ENCODE results near the gene NWD2.

NWD2 gene

GRCh38 chr4:37422102-37422501 lies 177.6 kb downstream of the NWD2 start:
- no peak for TF ChIP-seq JUND (IDR thresholded peaks at IDR 0.05; ENCODE audit: low read depth)
- in situ Hi-C loops (cut with HindIII; ENCODE audit: low pct_unique_long_range_greater_than_20kb, low sequenced_read_pairs), result no loop called here
- DNase-seq (ENCODE audit: low read depth in 1 of 2, low spot score in 1 of 2), result no peak

- TF ChIP-seq JUND (IDR thresholded peaks at IDR 0.05; ENCODE audit: low read depth), result no peak
Measured at GRCh38 chr4:37422638-37423037, 178.1 kb downstream of the NWD2 start.

GRCh38 chr4:37423310-37423709 lies 178.8 kb downstream of the NWD2 start:
- DNase-seq (ENCODE audit: low read depth in 1 of 2, low spot score in 1 of 2), result no peak
- TF ChIP-seq JUND (IDR thresholded peaks at IDR 0.05; ENCODE audit: low read depth), result no peak
- in situ Hi-C loops (cut with HindIII; ENCODE audit: low pct_unique_long_range_greater_than_20kb, low sequenced_read_pairs), result no loop called here

More at GRCh38 chr4:37422638-37423037, 178.1 kb downstream of the NWD2 start:
- DNase-seq (ENCODE audit: low read depth in 1 of 2, low spot score in 1 of 2), result no peak
- in situ Hi-C loops (cut with HindIII; ENCODE audit: low pct_unique_long_range_greater_than_20kb, low sequenced_read_pairs), result no loop called here

DNA sequence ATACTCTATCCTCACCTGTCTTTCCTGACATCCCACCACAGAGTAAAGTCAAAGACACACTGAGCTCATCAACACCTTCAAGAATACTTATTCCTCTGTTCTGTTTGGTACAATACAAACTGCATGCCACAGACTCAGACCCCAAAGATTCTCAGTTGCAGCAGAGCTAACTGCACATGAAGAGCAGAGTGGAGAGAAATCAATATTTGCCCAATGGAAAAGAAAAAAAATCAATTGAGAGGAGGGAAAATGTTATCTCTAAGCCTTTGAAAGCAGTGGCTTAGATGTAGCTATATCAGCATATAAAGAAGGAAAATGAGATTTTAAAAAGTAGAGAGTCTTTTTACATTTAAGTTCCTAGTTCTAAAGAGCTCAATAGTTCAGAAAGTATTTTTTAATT lies 180.2 kb downstream of the NWD2 start:
- no peak for TF ChIP-seq JUND (IDR thresholded peaks at IDR 0.05; ENCODE audit: low read depth)
- in situ Hi-C loops (cut with HindIII; ENCODE audit: low pct_unique_long_range_greater_than_20kb, low sequenced_read_pairs), result no loop called here
- DNase-seq (ENCODE audit: low read depth in 1 of 2, low spot score in 1 of 2), result no peak

DNA sequence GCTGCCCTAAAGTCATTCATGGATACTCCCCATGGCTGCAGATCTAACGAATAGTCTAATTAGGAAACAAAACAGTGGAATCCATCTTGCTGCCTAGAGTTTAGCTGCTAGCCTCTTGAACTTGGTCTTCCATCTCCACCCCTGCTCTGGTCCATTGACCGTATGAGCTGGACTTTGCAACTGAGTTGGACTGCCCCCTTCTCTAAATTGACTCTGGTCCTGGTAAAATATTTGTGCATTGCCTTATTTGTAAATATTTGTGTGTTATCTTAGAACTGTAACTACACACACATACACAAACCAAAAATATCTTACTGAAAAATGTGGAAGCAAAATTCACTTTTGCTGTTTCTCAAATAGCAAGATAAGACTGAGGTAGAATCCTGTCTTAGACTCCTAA lies 181.3 kb downstream of the NWD2 start:
- in situ Hi-C loops (cut with HindIII; ENCODE audit: low pct_unique_long_range_greater_than_20kb, low sequenced_read_pairs), result no loop called here
- DNase-seq (ENCODE audit: low read depth in 1 of 2, low spot score in 1 of 2), result no peak
- TF ChIP-seq JUND (IDR thresholded peaks at IDR 0.05; ENCODE audit: low read depth), result no peak

DNA sequence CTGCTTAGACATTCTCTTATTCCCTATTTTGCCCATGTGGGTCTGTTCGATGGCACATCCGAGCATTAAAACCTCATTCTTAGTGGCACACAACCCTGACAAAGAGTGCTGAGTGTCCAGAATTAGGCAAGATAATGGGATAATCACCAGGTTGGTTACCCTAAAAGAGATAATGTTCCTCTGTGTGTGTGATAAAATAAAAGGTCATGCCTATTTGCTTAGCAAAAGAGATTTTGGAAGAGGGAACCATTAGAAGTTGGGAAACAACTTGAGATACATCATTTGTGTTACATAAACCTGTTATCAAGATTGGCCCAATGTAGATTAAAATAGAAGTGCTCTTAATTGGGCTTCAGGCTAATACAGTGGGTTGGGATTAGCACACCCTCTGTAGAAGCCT lies 182.7 kb downstream of the NWD2 start:
- no peak for TF ChIP-seq JUND (IDR thresholded peaks at IDR 0.05; ENCODE audit: low read depth)
- in situ Hi-C loops (cut with HindIII; ENCODE audit: low pct_unique_long_range_greater_than_20kb, low sequenced_read_pairs), result no loop called here
- DNase-seq (ENCODE audit: low read depth in 1 of 2, low spot score in 1 of 2), result no peak

- TF ChIP-seq JUND (IDR thresholded peaks at IDR 0.05; ENCODE audit: low read depth), result no peak
- in situ Hi-C loops (cut with HindIII; ENCODE audit: low pct_unique_long_range_greater_than_20kb, low sequenced_read_pairs), result no loop called here
- DNase-seq (ENCODE audit: low read depth in 1 of 2, low spot score in 1 of 2), result no peak
Measured at GRCh38 chr4:37429906-37430305, 185.4 kb downstream of the NWD2 start.

GRCh38 chr4:37430718-37431416 lies 186.3 kb downstream of the NWD2 start:
- DNase-seq (ENCODE audit: low read depth in 1 of 2, low spot score in 1 of 2), result no peak
- in situ Hi-C loops (cut with HindIII; ENCODE audit: low pct_unique_long_range_greater_than_20kb, low sequenced_read_pairs), result no loop called here
- TF ChIP-seq JUND (IDR thresholded peaks at IDR 0.05; ENCODE audit: low read depth), result no peak

DNA sequence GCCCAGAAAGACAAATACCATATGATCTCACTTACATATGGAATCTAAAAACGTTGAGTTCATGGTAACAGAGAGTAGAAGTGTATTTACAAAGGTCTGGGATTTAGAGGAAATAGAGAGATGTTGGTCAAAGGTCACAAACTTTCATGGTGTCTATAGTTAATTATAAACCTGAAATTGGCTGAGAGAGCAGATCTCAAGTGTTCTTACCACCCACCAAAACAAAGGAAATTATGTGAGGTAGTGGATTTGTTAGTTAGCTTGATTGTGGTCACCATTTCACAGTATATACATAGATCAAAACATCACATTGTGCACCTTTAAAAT lies 186.8 kb downstream of the NWD2 start:
- TF ChIP-seq JUND (IDR thresholded peaks at IDR 0.05; ENCODE audit: low read depth), result no peak
- in situ Hi-C loops (cut with HindIII; ENCODE audit: low pct_unique_long_range_greater_than_20kb, low sequenced_read_pairs), result no loop called here

GRCh38 chr4:37434469-37434868 lies 189.9 kb downstream of the NWD2 start:
- in situ Hi-C loops (cut with HindIII; ENCODE audit: low pct_unique_long_range_greater_than_20kb, low sequenced_read_pairs), result no loop called here
- TF ChIP-seq JUND (IDR thresholded peaks at IDR 0.05; ENCODE audit: low read depth), result no peak
- DNase-seq (ENCODE audit: low read depth in 1 of 2, low spot score in 1 of 2), result peak in 1 of 2 experiments; percentile 61

More for the DNA sequence above, 186.8 kb downstream of the NWD2 start:
- DNase-seq (ENCODE audit: low read depth in 1 of 2, low spot score in 1 of 2), result no peak

DNA sequence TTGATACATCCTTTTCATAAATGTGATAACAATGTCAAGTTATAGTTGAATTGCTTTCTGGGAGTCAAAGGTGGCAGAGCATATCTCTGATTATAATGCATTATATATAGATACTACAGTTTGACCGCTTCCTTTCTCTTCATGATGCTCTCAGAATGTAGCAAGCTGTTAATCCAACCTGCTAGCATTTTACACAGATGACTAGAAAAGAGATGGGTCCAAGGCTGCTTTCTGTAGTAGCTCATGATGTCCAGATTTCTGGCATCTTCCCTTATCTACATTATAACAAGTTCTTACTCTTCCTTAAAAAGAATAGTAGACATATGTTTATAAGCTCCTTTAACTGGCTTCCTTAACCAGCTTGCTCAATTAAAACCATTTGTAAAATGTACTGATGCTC lies 192.0 kb downstream of the NWD2 start:
- no peak for TF ChIP-seq JUND (IDR thresholded peaks at IDR 0.05; ENCODE audit: low read depth)
- in situ Hi-C loops (cut with HindIII; ENCODE audit: low pct_unique_long_range_greater_than_20kb, low sequenced_read_pairs), result no loop called here
- DNase-seq (ENCODE audit: low read depth in 1 of 2, low spot score in 1 of 2), result no peak

DNA sequence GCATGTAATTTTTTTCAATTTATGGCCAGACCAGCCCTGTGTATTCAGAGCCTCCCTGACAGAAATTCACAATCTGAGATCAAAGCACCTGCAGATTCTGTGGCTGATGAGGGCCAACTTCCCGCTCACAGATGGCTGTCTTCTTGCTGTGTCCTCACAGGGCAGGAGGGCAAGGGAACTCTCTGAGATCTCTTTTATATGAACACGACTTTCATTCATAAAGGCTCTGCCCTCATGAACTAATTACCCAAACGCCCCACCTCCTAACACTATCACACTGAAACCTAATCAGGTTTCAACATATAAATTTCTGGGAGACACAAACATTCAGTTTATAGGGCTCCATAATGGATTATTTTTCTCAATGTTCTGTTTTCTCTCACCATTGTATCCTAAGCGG lies 192.6 kb downstream of the NWD2 start:
- in situ Hi-C loops (cut with HindIII; ENCODE audit: low pct_unique_long_range_greater_than_20kb, low sequenced_read_pairs), result no loop called here
- no peak for DNase-seq (ENCODE audit: low read depth in 1 of 2, low spot score in 1 of 2)
- no peak for TF ChIP-seq JUND (IDR thresholded peaks at IDR 0.05; ENCODE audit: low read depth)

GRCh38 chr4:37438564-37439279 lies 194.2 kb downstream of the NWD2 start:
- in situ Hi-C loops (cut with HindIII; ENCODE audit: low pct_unique_long_range_greater_than_20kb, low sequenced_read_pairs), result no loop called here

More at GRCh38 chr4:37438564-37439279, 194.2 kb downstream of the NWD2 start:
- no peak for TF ChIP-seq JUND (IDR thresholded peaks at IDR 0.05; ENCODE audit: low read depth)
- no peak for DNase-seq (ENCODE audit: low read depth in 1 of 2, low spot score in 1 of 2)

All from T47D (cell line).